Caco-2 (cell line): Measurements from ENCODE around the gene RAB5A. TPM values are rescaled to one million over a fixed set of nuclear protein-coding genes. Genes with fewer than 3 reads are reported as not detected.

Experiments used
- BruUV-seq: library from RNA; stranded (reverse); fragments of 400-500 nt; replicated peaks from 2 replicates; lab custom pipeline; 2021; lab: Mats Ljungman, UMichigan
- CTCF ChIA-PET: fragments of 300-600 bp; sonication (Branson Sonifier 250); formaldehyde crosslinking; loops from one replicate; lab custom pipeline; 2022; ENCODE audit warnings: antibody characterized with exemption; lab: Charles Lee
- POLR2A ChIA-PET: fragments of 300-600 bp; sonication (Branson Sonifier 250); formaldehyde crosslinking; loops from one replicate; lab custom pipeline; 2022; ENCODE audit warnings: antibody characterized with exemption; lab: Charles Lee
- DNase-seq, 2 experiments: peaks; one replicate each; pipeline versions ENCODE4 v3.0.0 to v3.0.0-alpha.2; 2020 to 2022
- H3K27me3 ChIP-seq: replicated peaks from 2 replicates; pipeline ENCODE4 v1.6.0; 2011; ENCODE audit warnings: low read length; ENCODE audit not compliant: control insufficient read depth, insufficient read depth
- H3K36me3 ChIP-seq: 2 replicates; pipeline ENCODE4 v1.5.1; 2011; ENCODE audit warnings: low read length; ENCODE audit not compliant: control insufficient read depth, insufficient read depth
- H3K4me1 ChIP-seq: fragments of 250-450 bp; sonication (Bioruptor Pico); 2 replicates; pipeline ENCODE4 v1.5.1; 2020; ENCODE audit warnings: mild to moderate bottlenecking
- H3K4me3 ChIP-seq: 2 replicates; pipeline ENCODE4 v1.5.1; 2011; ENCODE audit warnings: low read depth, mild to moderate bottlenecking, control low read depth, low read length
- H3K9me3 ChIP-seq: fragments of 250-450 bp; sonication (Bioruptor Pico); 2 replicates; pipeline ENCODE4 v1.5.1; 2020; ENCODE audit warnings: mild to moderate bottlenecking, moderate library complexity
- H3K27ac Mint-ChIP-seq: one replicate; pipeline ENCODE4 v1.8.0; 2022; ENCODE audit warnings: mixed read lengths; ENCODE audit not compliant: unreplicated experiment
- H3K27me3 Mint-ChIP-seq: one replicate; pipeline ENCODE4 v1.8.0; 2022; ENCODE audit warnings: mixed read lengths; ENCODE audit not compliant: insufficient read depth, unreplicated experiment
- H3K36me3 Mint-ChIP-seq: one replicate; pipeline ENCODE4 v1.8.0; 2022; ENCODE audit warnings: mild to moderate bottlenecking, mixed read lengths; ENCODE audit not compliant: insufficient read depth, unreplicated experiment
- H3K4me1 Mint-ChIP-seq: one replicate; pipeline ENCODE4 v1.8.0; 2022; ENCODE audit warnings: low read depth, mixed read lengths; ENCODE audit not compliant: unreplicated experiment
- H3K4me3 Mint-ChIP-seq: one replicate; pipeline ENCODE4 v1.8.0; 2022; ENCODE audit warnings: mild to moderate bottlenecking, moderate library complexity, mixed read lengths; ENCODE audit not compliant: unreplicated experiment
- H3K9me3 Mint-ChIP-seq: one replicate; pipeline ENCODE4 v1.8.0; 2022; ENCODE audit warnings: mixed read lengths; ENCODE audit not compliant: unreplicated experiment
- CTCF ChIP-seq, 2 experiments: fragments of 200-600 bp in 1 of 2; IDR thresholded peaks; 1 replicate in 1 of 2; 2 replicates in 1 of 2; pipeline versions ENCODE4 v1.5.1 to v1.8.0; 2011 to 2022; ENCODE audit warnings: antibody characterized with exemption in 1 of 2, control low read depth in 1 of 2, inconsistent platforms in 1 of 2, low read depth in 1 of 2, low read length in 1 of 2, mild to moderate bottlenecking in 1 of 2, moderate library complexity in 1 of 2; ENCODE audit not compliant: insufficient read depth in 1 of 2, severe bottlenecking in 1 of 2, unreplicated experiment in 1 of 2
- intact Hi-C: fragments of 100-400 bp; cut with micrococcal nuclease; formaldehyde crosslinking; loops from one replicate; pipeline ENCODE4 v1.10.0; 2022; ENCODE audit not compliant: unreplicated experiment
- total RNA-seq: library from RNA; stranded (reverse); gene quantifications from 2 replicates; pipeline ENCODE4 v1.2.3, GENCODE V29; 2022

RAB5A gene
- total RNA-seq, 1 experiment from 2014 or later = 69.5 TPM

- ChIA-PET CTCF (no interaction called here), POLR2A (no interaction called here)
- Mint-ChIP-seq H3K27ac (no peak overlapping the region), H3K4me1 (no peaks in the 10 kb centered on the region), H3K9me3 (no peaks in the 10 kb centered on the region), H3K36me3 (no peaks in the 10 kb centered on the region), H3K4me3 (no peak overlapping the region), H3K27me3 (no peaks in the 10 kb centered on the region)
- TF ChIP-seq CTCF (IDR thresholded peaks at IDR 0.05; ENCODE audit: insufficient read depth in 1 of 2, low read depth in 1 of 2, low read length in 1 of 2, severe bottlenecking in 1 of 2, unreplicated experiment in 1 of 2) = no peak
- Histone ChIP-seq H3K36me3 (no peaks in the 10 kb centered on the region), H3K4me3 (no peak overlapping the region), H3K9me3 (no peaks in the 10 kb centered on the region), H3K4me1 (no peaks in the 10 kb centered on the region), H3K27me3 (no peaks in the 10 kb centered on the region)
- no TSS peak for BruUV-seq
- intact Hi-C loops = no loop called here
- DNase-seq = no peak
Measured at GRCh38 chr3:20007960-20008359, 61.1 kb downstream of the RAB5A start.

GRCh38 chr3:20008646-20009045, 61.7 kb downstream of the RAB5A start:
- H3K9me3 Mint-ChIP-seq = no peaks in the 10 kb centered on the region
- DNase-seq = no peak

GRCh38 chr3:20012164-20012563, 65.3 kb downstream of the RAB5A start, which contains the start of gene PP2D1:
PP2D1 (minus strand) TSS chr3:20012264; CDS start chr3:20012072, 192 bp downstream.
- no peaks in the 10 kb centered on the region for H3K36me3 Mint-ChIP-seq
- TF ChIP-seq CTCF (IDR thresholded peaks at IDR 0.05; ENCODE audit: insufficient read depth in 1 of 2, low read depth in 1 of 2, low read length in 1 of 2, severe bottlenecking in 1 of 2, unreplicated experiment in 1 of 2) = no peak
- H3K4me3 Mint-ChIP-seq = no peak within 1 kb of the TSS
- intact Hi-C loops = no loop called here
- H3K9me3 Mint-ChIP-seq = no peaks in the 10 kb centered on the region
- H3K4me1 Mint-ChIP-seq = no peaks in the 10 kb centered on the region
- CTCF ChIA-PET = no interaction called here
- Histone ChIP-seq H3K27me3 (no peaks in the 10 kb centered on the region), H3K4me1 (no peaks in the 10 kb centered on the region), H3K36me3 (no peaks in the 10 kb centered on the region), H3K9me3 (no peaks in the 10 kb centered on the region), H3K4me3 (no peak within 1 kb of the TSS)
- POLR2A ChIA-PET = no interaction called here
- DNase-seq = no peak
- no peak within 1 kb of the TSS for H3K27ac Mint-ChIP-seq
- no peaks in the 10 kb centered on the region for H3K27me3 Mint-ChIP-seq
- BruUV-seq = no TSS peak

More at GRCh38 chr3:20008646-20009045, 61.7 kb downstream of the RAB5A start:
- no peaks in the 10 kb centered on the region for H3K4me1 Mint-ChIP-seq
- BruUV-seq = no TSS peak
- Histone ChIP-seq H3K36me3 (no peaks in the 10 kb centered on the region), H3K4me1 (no peaks in the 10 kb centered on the region), H3K4me3 (no peak overlapping the region), H3K27me3 (no peaks in the 10 kb centered on the region), H3K9me3 (no peaks in the 10 kb centered on the region)
- no peak overlapping the region for H3K4me3 Mint-ChIP-seq
- no peaks in the 10 kb centered on the region for H3K36me3 Mint-ChIP-seq
- intact Hi-C loops = no loop called here
- H3K27ac Mint-ChIP-seq = no peak overlapping the region
- no peaks in the 10 kb centered on the region for H3K27me3 Mint-ChIP-seq
- POLR2A ChIA-PET = no interaction called here
- CTCF ChIA-PET = no interaction called here
- no peak for TF ChIP-seq CTCF (IDR thresholded peaks at IDR 0.05; ENCODE audit: insufficient read depth in 1 of 2, low read depth in 1 of 2, low read length in 1 of 2, severe bottlenecking in 1 of 2, unreplicated experiment in 1 of 2)
